Bone marrow (tissue), 2 donors: ENCODE measurements around the gene FMN1.
A peak's percentile ranks its signal among the peaks of the same experiment; 100 is the strongest.
"Not testable (repeated sequence)": the region's sequence is repeated elsewhere in the genome, so short reads cannot be mapped to it uniquely, and the experiment has no call there.

Experiments
- DNase-seq, 2 donors: peaks; one replicate each; lab custom pipeline; 2025; lab: John Stamatoyannopoulos, UW

Gene FMN1

DNA sequence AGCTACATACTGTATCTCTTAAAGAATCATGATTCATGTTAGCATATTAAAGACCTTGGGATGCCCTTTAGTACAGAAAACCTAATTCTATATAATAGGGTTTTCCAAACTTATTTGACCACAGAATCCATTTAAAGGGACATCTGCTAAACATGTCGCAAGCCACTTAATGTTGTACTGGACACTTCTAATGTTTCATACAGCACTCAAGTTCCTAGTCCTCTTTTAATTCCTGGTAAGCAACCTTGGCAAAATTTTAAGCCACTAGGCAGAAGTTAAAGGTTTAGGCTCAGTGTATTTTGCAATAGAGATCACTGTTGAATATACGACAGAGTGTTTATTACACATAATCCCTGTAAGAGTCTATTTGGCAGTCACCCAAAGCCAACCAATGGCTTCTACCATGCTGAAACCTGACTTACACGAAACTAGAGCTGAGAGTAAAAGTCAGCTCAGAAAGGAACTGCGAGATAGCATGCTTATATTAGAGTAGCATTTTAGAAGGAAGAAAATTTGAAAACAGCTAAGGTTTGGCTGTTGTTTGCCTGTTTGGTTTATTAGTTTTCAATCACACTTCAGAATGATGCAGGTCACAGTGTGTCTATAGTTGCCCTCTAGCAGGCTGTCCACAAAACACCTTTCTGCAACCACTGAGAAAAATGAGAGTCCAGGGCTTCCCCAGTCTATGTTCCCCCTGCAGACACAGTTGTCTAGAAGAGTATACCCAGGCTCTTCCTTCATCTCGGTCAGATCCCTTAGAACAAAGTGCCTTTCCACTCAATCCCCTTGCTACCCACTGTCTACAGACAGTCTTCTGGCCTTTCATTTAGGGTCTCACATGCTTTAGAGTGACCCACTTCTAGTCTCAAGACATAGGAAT lies 104.4 kb downstream of the FMN1 start:
- DNase-seq = no peak

DNA sequence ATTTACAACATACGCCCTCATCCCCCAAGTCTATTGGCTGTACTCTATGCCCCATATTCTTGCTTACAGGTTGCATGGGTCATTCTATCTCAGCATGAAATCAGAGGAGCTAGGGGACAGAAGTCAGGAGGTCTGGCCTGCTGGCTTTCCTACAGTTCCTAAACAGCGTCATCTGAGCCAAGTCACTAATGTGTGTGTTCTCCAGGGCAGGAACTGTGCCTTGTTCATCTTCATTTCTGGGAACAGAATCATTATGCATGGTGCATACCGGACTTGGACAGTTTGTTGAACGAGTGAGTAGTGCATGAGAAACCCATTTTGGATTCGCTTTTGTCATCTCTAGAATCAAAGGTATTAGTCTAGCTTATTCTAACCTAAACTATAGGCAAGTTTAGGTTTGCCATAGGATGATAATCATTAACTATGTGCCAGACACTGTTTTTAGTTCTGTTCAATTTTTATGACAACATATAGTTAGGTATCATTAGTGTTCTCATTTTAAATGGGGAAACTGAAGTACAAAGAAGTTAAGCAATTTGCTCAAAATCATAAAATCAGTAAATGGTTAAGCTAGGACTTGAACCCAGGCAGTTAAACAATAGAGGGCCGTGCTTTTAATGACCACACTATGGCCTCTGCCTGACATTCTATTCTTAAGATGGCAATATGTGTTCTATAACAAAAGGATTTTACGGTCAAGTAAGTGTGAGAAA lies 105.2 kb downstream of the FMN1 start:
- no peak for DNase-seq

DNA sequence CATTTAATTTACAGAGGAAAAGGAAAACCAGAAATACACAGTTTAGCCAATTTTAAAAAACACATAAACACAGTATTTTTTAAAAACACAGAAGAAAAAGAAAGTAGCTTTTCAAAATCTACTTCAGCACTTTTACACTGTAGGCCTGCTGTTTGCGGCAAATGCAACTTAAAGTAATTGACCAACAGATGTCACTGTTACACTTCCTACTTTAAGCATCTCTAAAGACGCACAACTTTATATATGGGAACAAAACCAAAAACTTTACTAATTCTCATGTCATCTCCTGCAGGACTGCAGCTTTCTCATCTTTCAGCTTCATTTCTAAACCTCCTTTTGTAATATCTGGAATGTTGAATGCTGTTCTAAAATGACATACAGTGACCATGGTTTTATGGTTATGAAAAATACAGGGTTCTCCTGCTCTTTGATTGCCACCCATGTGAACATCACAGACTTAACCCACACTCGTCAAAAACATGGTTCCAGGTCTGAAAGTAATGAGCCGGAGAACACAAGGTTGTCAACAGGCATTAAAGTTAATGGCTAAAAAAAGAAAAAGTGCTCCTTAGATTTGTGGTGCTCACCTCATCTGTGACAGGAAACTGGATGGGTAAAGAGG lies 107.9 kb downstream of the FMN1 start:
- DNase-seq = no peak

DNA sequence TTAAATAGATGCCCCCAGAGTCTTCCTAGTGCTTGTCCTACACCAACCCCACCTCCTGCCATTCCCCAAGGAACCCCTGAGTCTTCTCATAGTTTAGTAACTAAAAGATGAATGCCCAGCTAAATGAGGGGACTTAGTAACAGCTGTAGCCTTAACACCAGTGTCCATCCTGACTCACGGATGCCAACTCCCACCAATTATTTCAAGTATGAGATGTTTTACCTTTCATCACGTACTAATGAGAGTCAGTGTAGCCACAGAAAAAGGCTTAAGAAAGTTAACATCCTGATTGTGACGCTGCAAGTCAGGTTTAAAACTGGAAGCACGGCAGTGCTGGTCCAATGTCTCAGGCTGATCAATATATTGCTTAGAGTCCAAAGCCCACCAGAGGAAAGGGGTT lies 109.9 kb downstream of the FMN1 start:
- DNase-seq = no peak

DNA sequence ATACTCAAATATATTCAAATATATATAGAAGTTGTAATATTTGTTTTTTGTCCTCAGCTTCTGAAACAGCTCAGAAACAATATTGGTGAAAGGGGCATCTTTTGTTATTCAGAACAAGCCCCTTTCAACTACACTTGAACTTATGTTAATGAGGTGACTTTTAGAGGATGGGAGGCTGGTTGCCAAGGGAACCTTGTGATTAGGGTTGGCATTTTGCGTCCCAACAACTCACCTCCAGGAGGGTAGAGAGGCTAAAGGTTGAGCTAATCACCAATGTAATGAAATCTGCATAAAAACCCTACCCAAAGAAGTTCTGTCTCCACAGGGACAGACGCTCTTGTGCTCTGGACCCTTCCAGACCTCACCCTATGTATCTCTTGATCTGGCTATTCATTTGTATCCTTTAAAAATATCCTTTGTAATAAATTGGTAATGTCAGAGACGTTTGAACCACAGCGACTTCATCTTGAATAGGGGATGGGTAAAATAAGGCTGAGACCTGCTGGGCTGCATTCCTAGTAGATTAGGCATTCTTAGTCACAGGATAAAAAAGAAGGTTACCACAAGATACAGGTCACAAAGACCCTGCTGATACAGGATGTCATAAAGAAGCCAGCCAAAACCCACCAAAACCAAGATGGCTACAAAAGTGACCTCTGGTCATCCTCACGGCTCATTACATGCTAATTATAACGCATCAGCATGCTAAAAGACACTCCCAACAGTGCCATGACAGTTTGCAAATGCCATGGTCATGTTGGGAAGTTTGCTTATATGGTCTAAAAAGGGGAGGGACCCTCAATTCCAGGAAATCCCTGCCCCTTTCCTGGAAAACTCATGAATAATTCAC lies 111.1 kb downstream of the FMN1 start:
- DNase-seq = no peak

DNA sequence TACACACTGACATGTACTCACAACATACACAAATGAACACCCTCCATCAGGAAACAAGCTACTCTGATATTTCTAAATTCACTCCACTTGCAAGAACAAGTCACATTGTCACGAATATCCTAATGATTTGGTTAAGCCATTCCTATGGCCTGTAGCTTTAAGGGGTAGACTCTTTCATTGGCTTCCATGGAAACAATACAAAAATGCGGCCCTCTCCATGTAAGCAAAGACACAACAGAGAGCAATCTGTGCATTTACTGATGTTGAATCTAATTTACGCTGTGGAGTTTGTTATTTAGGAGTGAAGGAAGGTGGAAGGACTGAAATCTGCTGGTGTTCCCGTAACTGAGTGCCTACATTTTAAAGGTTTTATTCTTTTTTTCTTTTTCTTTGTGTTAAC lies 114.5 kb downstream of the FMN1 start:
- DNase-seq = no peak

DNA sequence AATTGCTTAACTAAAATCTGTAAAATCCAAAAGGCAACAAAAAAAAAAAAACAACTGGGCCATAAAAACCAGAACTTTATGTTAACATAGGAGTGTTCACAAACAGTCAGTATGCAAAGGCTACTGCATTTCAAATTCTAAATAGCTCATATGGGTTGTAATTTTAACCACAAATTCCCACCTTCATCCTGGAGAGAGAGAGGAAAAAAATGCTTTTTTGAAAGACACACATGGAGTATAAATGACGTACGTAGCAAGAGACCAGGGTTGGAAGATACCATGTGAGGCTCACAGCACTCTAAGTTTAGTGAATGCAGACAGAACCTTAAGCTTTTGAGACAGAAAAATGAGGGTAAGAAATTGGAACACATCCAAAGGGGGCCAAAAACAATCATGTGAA lies 115.9 kb downstream of the FMN1 start:
- DNase-seq = no peak

DNA sequence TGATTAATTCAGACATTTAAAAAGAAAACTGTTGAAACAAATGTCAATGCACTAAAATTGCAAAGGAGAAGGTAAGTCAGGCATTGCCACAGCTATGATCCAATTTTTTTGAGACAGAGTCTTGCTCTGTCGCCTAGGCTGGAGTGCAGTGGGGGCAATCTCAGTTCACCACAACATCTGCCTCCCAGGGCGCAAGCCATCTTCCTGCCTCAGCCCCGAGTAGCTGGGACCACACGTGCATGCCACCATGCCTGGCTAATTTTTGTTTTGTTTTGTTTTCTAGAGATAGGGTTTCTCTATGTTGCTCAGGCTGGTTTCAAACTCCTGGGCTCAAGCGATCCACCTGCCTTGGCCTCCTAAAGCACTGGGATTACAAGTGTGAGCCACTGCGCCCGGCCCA lies 117.6 kb downstream of the FMN1 start:
- no peak for DNase-seq

DNA sequence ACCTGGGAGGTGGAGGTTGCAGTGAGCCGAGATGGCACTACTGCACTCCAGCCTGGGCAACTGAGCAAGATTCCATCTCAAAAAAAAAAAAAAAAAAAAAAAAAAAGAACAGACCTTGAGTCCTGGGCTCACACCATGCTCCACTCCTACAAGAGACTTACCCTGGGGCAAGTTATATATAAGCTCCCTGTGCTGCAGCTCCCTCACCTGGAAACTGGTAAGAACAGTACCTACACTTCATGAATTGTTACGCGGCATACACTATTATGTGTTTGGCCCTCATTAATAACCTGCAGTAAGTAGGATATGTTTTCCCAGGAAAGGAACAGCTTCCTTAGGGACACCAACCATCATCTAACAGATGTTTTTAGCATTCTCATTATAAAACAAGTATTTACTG lies 119.6 kb downstream of the FMN1 start:
- no peak for DNase-seq

DNA sequence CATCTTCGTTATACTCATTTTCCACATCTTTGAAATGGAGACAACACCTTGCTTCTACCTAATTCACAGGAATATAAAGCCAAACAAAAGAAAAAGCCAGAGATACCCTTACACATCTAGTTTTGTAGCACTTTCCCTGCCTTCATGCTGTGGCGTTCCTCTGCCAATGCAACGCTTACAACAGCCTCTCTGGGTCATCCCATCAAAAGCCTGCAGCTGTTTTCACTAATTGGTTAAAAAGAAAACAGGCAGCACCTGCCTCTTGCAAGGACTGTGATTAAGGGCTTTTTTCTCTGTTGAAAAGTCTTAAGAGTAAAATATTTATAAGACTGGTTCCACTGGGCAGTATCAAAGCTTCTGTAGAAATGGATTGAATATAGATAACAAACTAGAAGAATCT lies 120.3 kb downstream of the FMN1 start:
- no peak for DNase-seq

DNA sequence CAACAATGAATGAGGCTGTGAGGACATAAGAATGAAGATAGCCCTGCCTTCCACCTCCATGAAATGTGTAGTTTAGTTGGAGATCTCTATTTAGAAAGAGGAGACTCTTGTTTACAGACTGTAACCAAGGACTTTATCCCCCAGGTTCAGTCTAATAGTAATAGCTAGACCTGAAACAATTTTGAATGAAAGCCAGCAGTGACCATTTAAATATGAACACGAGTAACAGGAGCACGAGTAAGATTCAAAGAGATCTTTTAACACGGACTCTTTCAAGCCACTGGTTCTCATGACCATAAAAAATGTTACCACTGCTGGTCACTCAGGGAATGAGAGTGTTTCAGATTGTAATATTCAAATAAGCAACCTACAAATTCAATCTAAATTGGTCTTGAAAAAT lies 123.1 kb downstream of the FMN1 start:
- no peak for DNase-seq

DNA sequence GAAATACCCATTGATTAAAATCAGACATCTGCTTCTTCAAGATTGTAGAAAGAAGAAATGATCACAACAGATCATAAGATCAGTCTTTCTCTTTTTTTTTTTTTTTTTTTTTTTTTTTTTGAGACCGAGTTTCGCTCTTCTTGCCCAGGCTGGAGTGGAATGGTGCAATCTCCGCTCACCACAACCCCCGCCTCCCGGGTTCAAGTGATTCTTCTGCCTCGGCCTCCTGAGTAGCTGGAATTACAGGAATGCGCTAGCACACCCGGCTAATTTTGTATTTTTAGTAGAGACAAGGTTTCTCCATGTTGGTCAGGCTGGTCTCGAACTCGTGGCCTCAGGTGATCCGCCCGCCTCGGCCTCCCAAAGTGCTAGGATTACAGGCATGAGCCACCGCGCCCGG lies 124.6 kb downstream of the FMN1 start:
- not testable (repeated sequence) for DNase-seq

DNA sequence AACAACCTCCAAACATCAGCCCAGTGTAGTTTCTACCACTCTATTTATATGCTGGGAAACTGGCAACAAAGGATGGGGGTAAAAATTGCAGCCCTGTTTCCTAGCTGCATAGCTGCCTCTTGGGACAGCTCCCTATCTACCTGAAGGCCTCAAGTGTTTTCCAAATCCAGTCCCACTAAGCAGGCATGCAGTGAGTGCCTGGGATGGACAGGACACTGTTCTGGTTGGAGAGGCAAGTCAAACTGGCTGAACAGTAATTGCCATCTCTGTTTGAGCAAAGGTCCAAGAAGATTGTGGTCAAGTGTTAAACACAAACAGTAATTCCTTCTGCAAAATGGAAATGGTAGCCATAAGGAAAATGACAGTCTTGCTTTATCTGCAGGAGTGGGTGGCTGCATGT lies 125.4 kb downstream of the FMN1 start:
- DNase-seq = no peak

DNA sequence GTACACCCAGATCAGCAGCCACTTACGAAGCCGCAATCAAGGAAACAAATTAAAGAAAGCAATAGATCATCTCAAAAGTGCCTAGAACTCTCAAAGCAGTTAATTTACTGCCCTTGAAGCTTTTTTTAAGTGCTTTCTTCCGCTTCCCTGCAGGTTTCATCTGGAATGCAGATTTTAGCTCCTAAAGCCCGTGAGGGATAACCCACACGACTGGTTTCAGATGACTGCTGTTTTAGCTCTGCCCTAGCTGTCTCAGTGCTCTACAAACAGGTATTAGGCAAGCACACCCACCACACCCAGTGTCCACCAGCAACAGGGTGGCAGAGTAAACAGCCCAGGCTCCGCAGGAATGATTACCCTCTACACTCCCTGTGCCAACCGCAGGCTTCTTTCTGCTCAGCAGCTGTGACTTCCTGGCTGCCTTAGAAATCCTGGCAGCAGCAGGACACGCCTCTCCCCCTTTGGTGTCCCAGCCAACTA lies 126.0 kb downstream of the FMN1 start:
- no peak for DNase-seq

DNA sequence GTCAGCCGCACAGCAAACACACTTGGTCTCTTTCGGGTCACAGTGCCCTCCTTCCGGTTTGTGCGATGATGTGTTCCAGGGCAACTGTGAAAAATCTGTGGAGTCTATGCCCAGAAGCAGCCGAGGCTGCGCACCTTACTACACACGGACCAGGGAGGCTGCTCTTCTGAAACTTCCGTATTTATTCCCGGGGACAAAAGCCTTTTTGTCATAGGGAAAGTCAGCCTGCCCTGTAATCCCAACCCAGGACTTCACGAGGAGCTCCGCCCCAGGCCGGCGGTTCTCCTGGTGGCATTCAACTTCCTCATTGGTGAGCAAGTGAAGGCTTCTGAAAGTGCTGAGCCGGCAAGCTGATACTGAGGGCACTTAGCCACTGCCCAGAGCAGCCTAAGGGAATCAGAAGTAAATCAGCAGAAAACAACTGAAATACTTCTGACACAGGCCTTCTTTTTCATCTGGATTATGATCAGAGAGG lies 126.5 kb downstream of the FMN1 start:
- DNase-seq = peak; percentile 26 to 31

DNA sequence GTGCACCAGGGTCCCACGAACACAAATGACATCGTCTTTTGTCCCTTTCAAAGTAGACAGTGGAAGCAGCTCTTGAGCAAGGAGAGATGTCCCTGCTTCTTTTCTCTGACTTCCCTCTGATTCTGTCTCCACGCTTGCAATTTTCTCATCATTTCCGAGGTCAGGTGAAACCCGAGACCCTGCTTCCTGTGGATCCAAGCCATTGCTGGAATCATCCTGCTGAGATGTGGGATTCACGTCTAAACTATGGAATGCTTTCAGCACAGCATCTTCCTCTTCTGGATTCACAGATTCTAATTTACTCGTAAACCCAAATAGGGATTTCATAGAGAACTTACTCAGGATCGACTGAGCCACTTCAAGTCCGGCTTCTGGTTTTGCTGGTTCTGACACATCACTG lies 127.1 kb downstream of the FMN1 start:
- DNase-seq = no peak

DNA sequence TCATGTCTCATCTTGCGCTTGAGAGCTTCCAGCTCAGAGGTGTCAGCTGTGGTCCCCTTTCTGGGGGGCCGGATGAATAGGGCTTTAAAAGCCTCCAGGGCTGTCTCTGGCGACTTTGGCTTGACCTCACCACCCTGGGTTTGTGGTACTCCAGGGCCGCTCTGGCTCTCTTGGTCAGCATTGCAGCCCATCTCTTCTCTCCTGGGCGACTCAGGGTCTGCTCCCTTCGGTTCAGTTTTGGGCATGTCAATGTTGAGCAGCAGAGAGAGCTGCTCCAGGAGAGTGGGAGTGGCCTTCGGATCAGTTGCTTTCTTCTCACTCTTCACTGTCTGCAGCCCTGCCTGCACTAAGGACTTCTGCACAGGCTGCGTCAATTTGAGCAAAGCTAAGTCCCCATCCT lies 127.9 kb downstream of the FMN1 start:
- no peak for DNase-seq

DNA sequence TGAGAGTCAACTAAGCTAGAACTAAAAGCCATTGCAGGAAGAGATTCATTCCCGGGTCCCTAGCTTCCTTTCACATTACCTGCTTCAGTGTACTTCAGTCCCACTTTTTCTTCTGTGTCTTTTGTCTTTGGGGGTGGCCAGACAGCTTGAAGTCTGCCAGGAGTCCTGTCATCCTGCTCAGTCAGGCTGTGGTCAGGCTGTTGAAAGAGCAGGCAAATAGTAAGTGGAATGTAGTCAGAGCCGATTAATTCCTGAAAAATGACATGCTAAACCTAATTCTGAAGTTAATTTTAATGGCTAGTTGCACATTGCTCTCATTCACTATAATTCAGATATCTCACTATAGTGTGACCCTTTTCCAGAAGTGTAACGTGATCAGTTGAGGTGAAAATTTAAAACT lies 129.6 kb downstream of the FMN1 start:
- DNase-seq = no peak

DNA sequence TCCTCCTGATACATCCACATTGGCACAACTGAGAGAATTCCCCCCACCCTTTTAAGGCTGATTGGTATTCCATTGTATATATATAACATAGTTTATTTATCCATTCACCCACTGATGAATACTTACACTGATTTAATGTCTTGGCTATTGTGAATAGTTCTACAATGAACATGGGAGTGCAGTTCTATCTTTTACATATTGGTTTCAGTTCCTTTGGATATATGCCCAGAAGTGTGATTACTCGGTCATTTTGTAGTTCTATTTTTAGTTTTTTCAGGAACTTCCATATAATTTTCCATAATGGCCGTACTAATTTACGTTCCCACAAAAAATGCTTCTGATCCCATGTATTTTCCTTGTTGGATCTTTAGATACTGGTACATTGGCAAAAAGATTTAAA lies 135.3 kb downstream of the FMN1 start:
- DNase-seq = no peak

DNA sequence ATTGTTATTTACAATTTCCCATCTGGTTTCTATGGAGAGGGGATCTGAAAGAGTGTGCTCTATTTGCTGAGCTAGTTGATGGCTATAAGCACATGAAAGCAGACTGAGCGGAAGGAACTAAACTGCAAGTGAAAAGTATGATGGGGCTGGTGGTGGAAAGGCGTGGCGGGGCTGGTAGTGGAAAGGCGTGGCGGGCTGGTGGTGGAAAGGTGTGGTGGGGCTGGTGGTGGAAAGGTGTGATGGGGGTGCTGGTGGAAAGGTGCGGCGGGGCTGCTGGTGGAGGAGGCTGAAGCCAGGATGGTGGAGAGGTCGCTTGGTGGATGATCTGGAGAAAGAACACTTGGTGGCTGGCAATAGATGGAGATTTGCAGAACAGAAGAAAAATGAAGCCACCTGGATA lies 136.7 kb downstream of the FMN1 start:
- no peak for DNase-seq

DNA sequence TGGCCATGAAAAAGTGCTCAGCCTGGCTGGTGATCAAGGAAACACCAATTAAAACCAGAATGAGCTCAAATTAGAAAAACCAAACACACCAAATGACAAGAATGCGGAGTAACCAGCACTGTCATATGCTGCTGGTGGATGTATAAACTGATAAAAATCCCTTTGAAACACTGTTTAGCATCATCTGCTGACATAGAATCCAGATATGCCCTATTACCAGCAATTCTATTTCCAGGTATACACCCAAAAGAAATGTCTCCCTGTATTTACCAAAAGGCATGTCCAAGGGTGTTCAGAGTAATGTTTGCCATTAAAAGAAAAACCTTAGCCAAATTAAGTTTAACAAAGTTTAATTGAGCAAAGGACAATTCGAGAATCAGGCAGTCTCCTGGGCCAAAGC lies 138.6 kb downstream of the FMN1 start:
- no peak for DNase-seq

DNA sequence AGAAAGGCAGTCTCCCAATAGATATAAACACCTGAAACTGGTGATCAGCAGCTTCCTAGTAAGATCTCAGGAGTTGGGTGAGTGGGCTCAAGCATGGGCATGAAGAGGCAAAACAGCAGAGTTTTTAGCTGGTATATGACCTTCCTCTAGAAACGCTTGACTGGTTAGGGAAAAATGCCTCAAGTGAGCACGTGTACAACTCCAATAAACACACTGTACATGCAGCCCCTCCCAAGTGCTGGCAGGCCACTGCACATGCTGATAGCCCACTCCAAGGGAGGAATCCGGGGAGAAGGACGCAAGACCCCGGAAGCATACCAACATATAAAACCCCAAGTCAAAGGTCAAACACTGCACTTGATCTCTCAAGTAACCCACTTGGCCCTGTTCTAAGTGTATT lies 143.0 kb downstream of the FMN1 start:
- DNase-seq = no peak
